ENCODE measurements around the gene KRT72. TPM values are rescaled to one million over a fixed set of nuclear protein-coding genes. Genes with fewer than 3 reads are reported as not detected.

Gene KRT72
- total and polyA plus RNA-seq, 12 donors = 0.15 TPM; not detected in 11

DNA sequence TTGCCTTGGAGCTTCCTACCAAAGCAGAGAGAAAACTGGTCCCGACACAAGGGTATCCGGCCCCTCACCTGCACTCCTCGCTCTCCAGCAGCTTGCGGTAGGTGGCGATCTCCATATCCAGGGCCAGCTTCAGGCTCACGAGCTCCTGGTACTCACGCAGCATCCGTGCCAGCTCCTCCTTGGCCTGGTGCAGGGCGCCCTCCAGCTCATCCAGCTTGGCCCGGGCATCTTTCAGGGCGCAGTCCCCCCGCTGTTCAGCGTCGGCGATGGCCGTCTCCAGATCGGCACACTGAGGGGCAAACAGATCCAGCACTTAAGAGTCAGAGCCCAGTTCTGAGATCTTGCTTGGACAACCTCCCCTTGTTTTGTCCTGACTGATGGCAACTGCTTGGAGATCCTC, 13.7 kb downstream of the KRT72 start:
- no peak for ATAC-seq
- H3K4me1 ChIP-seq = no peaks in the 10 kb centered on the region
- H3K27me3 ChIP-seq = peaks cover 0 to 30% (median 4%) of the 10 kb centered on the region in 7 donors
- DNase-seq = no peak
- intact Hi-C loops (cut with DNase I) = loop anchor here in 1 of 10 donors (10.0 kb wide), 1 partner anchor 387 kb away; no protein-coding TSS in a partner anchor
- no peak overlapping the region for H3K4me3 ChIP-seq
- H3K27ac ChIP-seq = no peak overlapping the region
- no peaks in the 10 kb centered on the region for H3K36me3 ChIP-seq
- WGBS, 2 donors = 77 to 79% methylated on average over 17 of the region's 17 CpGs
- no peaks in the 10 kb centered on the region for H3K9me3 ChIP-seq
- TF ChIP-seq, protein P1, sequence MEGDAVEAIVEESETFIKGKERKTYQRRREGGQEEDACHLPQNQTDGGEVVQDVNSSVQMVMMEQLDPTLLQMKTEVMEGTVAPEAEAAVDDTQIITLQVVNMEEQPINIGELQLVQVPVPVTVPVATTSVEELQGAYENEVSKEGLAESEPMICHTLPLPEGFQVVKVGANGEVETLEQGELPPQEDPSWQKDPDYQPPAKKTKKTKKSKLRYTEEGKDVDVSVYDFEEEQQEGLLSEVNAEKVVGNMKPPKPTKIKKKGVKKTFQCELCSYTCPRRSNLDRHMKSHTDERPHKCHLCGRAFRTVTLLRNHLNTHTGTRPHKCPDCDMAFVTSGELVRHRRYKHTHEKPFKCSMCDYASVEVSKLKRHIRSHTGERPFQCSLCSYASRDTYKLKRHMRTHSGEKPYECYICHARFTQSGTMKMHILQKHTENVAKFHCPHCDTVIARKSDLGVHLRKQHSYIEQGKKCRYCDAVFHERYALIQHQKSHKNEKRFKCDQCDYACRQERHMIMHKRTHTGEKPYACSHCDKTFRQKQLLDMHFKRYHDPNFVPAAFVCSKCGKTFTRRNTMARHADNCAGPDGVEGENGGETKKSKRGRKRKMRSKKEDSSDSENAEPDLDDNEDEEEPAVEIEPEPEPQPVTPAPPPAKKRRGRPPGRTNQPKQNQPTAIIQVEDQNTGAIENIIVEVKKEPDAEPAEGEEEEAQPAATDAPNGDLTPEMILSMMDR (IDR thresholded peaks at IDR 0.05) = no peak

DNA sequence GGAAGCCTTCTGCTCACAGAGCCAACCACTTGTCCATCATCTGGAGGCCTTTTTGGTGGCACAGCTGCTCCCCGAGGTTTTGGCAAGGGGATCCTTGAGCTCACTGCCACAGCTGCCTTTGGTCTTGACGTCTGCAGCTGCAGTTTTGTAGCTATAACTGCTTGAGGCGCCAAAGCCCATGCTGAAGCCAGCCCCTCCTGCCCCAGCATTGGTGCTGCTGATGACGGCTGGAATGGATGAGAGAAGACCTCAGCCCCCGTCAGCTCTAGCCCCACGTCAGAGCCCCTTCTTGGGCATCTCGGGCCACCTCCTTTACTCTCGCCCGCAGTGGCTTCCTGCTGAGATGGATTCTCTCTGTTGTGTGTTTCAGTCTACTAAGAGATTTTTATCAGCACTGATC, 15.3 kb downstream of the KRT72 start:
- Histone ChIP-seq H3K36me3 (no peaks in the 10 kb centered on the region), H3K27ac (no peak overlapping the region), H3K4me1 (no peaks in the 10 kb centered on the region), H3K4me3 (no peak overlapping the region), H3K27me3 (peaks cover 0 to 23% (median 4%) of the 10 kb centered on the region in 7 donors), H3K9me3 (no peaks in the 10 kb centered on the region)
- WGBS, 2 donors = 73% methylated on average over 9 of the region's 9 CpGs
- TF ChIP-seq, protein P1 (IDR thresholded peaks at IDR 0.05) = no peak
- intact Hi-C loops (cut with DNase I) = loop anchor here in 1 of 10 donors (10.0 kb wide), 1 partner anchor 389 kb away; no protein-coding TSS in a partner anchor
- DNase-seq = no peak
- ATAC-seq = no peak

DNA sequence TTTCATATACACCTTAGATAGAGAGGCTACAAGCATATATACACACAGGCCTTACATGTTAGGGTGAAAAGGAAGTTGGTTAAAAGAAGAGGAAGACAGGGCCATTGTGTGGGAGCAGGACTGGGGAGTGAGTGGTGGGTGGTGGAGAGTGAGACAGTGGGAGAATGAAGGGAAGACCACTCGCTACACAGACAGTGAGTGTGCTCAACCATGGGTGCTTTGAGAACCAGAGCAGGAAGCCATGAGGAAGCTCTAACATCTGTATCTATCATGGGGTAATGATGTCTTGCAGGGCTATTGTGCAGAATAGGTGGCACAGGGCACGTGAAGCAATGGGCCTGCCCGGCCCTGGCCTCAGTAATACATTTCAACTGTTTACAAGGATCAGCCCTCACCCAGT, 16.2 kb downstream of the KRT72 start:
- Histone ChIP-seq H3K27ac (no peak overlapping the region), H3K27me3 (peaks cover 0 to 15% (median 6%) of the 10 kb centered on the region in 7 donors), H3K4me3 (no peak overlapping the region), H3K9me3 (no peaks in the 10 kb centered on the region), H3K4me1 (no peaks in the 10 kb centered on the region), H3K36me3 (no peaks in the 10 kb centered on the region)
- no peak for ATAC-seq
- intact Hi-C loops (cut with DNase I) = loop anchor here in 1 of 10 donors (10.0 kb wide), 1 partner anchor 390 kb away; no protein-coding TSS in a partner anchor
- TF ChIP-seq, protein P1 (IDR thresholded peaks at IDR 0.05) = no peak
- no peak for DNase-seq
- WGBS, 2 donors = 85 to 87% methylated on average over 3 of the region's 3 CpGs

DNA sequence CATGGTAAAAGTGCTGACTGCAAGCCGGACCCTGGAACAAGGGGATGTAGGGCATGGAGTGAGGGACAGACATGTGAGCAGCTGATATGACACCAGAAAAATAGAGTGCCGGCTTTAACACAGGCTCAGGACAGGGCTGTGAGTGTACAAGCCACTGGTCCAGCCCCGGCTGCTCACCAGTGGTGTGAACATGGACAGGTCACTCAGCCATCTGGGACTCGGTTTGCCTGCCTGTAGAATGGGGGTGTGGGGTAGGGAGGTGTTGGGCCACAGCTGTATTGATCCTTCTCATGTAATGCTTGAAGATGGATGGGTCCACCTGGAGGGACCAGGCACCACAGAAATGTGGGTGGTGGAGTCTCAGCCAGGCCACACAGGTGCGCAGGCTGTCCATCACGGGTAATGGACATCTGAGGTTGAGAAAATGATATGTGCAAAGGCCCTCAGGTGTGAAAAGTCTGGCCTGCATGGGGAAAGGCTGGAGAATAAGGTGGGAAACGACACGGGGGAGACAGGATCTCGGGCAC, 17.0 kb downstream of the KRT72 start:
- intact Hi-C loops (cut with DNase I) = loop anchor here in 9 of 10 donors (5.0 to 10.0 kb wide), 8 partner anchors 212 to 427 kb away; no protein-coding TSS in a partner anchor
- no peak overlapping the region for H3K4me3 ChIP-seq
- DNase-seq = no peak
- ATAC-seq = no peak
- H3K27me3 ChIP-seq = peaks cover 0 to 14% (median 6%) of the 10 kb centered on the region in 7 donors
- no peaks in the 10 kb centered on the region for H3K4me1 ChIP-seq
- WGBS, 2 donors = 80 to 86% methylated on average over 9 of the region's 9 CpGs
- H3K27ac ChIP-seq = no peak overlapping the region
- H3K36me3 ChIP-seq = no peaks in the 10 kb centered on the region
- H3K9me3 ChIP-seq = no peaks in the 10 kb centered on the region
- TF ChIP-seq, protein P1 (IDR thresholded peaks at IDR 0.05) = no peak
